HTR-8/SVneo (cell line): ENCODE measurements around the gene ERP29.
A peak's percentile ranks its signal among the peaks of the same experiment; 100 is the strongest.
"Not testable (repeated sequence)": the region's sequence is repeated elsewhere in the genome, so short reads cannot be mapped to it uniquely, and the experiment has no call there.

Experiments used
- DNase-seq: peaks from one replicate; pipeline ENCODE4 v3.0.0; 2011; ENCODE audit warnings: low spot score, mixed read lengths; ENCODE audit not compliant: insufficient read length
- FAIRE-seq: peaks from 2 replicates; lab custom pipeline; 2011; peaks lifted over from hg19 to GRCh38; lab: Jason Lieb, UNC

ERP29 gene

DNA sequence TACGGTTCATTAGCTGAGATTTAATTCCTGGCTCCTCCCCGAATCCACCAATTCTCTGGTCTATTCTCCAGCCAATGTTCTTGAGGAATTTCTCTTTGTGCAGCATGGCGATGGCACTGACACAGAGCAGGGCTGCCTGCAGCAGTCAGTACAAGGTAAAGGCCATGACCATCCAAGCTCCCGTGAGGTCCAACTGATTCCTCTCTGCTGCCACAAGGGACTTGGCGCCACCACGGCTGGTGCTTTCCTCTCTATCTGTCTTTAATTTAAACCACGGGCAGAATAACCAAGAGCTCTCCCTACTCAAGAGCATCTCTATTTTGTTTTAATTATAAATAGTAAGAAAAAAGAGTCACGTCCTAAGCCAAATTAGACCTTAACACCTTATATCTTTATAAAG lies 12.4 kb upstream of the ERP29 start:
- FAIRE-seq = no peak
- no peak for DNase-seq

DNA sequence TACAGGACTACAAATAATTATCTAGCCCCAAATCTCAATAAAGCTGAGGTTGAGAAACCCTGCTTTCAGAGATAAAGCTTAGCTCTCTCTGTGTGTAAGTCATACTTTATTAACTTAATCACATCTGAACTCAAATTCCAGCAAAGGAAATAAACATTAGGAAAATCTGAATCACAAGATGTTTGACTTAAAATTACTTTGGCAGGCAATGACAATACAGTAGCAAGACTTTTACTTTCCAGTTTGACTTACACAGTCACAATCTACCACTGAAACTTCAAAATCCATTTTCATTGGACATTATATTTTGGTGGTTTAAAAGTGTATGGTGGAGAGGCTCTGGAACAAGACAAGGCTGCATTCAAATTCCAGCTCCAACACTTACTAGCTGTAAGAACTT lies 11.7 kb upstream of the ERP29 start:
- FAIRE-seq (no peak), DNase-seq (no peak)

DNA sequence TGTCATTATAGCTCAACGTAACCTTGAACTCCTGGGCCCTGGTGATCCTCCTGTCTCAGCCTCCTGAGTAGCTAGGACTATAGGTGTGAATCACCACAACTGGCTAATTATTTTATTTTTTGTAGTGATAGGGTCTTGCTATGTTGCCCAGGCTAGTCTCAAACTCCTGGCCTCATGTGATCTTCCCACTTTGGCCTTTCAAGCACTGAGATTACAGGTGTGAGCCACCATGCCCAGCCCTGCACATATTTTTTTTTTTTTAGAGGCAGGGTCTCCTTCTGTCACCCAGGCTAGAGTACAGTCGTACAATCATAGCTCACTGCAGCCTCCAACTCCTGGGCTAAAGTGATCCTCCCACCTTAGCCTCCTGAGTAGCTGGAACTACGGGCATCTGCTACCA lies 9.2 kb upstream of the ERP29 start:
- DNase-seq (no peak), FAIRE-seq (no peak)

DNA sequence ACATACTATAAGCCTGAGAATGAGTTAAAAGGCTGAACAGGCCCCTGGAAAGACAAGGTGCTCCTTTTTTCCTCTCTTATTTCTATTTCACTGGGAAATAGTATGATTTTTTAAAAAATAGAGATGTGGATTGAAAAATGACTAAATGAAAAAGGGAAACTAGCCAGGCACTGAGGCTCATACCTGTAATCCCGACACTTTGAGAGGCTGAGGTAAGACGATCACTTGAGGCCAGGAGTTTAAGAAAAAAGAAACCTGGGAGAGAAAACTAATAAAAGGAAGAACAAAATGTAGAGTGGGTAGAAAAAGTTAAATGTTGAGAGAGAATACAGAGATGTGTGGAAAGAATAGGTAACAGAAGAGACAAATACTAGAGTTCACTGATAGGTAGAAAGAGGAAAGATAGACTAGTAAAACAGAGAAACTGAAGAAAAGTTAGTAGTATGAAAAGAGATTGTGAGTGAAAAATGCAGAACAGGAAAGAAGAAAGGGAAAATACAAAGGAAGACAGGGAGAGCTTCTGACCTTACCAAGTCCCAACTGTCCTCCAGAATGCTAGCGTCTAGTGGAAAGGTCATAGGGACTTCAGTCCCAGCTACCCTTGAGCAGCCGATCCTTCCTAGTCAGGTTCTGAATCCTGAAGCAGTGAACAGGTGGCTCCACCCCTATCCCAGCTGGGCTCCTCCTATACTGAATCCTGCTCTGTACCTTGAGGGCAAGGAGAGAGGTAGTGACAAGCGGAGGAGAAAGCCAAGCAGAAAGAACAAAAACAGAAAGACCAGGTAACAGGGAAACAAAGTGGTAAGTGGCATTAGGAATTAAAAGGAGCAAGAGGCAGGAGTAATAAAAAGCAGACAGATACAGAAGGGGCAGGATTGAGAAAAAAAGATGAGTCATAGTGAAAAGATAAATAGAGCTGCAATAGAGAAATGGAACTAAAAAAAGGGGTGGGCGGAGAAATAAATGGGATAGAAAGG lies 7.5 kb upstream of the ERP29 start:
- FAIRE-seq = no peak
- no peak for DNase-seq

DNA sequence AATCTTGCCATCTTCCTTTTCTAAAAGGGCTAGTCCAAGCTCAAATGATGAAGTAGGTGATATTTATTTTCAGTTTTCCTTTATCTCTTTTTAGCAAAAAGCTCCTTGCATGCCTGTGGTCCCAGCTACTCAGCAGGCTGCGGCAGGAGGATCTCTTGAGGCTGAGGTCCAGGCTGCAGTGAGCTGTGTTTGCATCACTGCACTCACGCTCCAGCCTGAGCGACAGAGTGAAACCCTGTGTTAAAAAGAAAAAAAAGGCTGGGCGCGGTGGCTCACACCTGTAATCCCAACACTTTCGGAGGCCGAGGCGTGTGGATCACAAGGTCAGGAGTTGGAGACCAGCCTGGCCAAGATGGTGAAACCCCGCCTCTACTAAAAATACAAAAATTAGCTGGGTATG lies 5.3 kb upstream of the ERP29 start:
- DNase-seq = no peak
- FAIRE-seq = no peak

DNA sequence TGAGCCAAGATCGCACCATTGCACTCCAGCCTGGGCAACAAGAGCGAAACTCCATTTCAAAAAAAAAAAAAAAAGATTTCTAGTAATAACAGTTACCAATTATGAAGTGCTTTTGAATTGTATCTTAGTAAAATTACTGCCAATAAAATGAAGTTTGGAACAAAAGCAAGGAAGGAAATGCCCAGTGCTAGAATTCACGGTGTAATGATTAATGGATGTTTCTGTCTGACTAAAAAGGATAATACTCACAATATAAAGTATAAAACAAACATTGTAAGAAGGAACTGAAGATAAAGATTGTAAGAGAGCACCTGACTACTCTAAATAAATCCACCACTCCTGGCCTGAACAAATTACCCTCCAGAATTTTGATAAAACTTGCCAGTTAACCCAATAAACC lies 4.3 kb upstream of the ERP29 start:
- no peak for FAIRE-seq
- no peak for DNase-seq

DNA sequence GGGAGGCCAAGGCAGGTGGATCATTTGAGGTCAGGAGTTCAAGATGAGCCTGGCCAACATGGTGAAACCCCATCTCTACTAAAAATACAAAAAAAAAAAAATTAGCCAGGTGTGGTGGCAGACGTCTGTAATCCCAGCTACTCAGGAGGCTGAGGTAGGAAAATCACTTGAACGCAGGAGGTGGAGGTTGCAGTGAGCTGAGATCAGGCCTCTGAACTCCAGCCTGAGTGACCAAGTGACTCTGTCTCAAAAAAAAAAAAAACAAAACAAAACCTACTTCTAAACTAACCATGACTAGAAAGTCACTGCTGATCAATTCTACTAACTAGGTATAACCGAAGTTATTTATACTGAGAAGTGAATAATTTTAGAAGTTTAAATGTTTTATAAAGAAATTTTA lies 3.6 kb upstream of the ERP29 start:
- DNase-seq, FAIRE-seq: not testable (repeated sequence)

DNA sequence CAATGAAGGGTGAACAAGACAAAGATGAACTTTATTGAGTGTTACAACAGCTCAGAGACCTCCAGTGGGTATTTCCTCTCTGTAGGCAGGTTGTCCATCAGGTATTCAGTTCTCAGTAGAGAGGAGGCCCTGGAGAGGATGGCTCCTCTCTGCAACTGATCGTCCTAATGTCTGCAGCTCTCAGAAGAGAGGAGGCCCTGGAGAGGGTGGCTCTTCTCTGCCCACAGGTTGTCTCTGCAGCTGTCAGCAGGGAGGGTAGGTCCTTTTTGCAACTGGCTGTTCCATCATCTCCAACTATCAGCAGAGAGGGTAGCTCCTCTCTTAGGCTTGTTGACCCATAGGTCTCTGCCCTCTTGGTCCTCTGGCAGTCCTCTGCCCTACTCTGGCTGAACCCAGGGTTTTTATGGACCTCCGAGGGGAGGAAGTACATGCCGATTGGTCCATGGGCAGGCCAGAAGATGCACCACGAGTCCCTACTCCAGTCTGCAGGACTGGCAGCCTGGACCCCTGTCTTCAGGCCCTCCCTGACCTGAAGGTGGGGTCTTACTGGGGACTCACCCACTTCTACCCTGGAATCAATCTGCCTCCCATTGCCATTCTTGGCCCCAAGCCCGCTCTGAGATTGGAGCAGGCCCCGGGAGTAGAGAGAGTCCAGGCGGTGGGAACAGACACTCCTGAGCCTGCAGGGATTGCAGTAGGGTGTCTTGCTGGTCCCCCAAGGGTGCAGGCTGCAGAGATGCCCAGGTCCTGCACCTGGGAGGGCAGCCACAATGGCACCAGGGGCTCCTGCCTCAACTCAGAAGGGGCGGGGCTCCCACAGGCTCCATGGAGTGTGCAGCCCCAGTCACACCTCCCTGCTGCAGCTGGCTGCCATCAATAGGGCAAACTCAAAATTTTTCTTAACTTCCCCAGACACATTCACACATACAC lies 2.5 kb upstream of the ERP29 start:
- no peak for DNase-seq
- FAIRE-seq = no peak

DNA sequence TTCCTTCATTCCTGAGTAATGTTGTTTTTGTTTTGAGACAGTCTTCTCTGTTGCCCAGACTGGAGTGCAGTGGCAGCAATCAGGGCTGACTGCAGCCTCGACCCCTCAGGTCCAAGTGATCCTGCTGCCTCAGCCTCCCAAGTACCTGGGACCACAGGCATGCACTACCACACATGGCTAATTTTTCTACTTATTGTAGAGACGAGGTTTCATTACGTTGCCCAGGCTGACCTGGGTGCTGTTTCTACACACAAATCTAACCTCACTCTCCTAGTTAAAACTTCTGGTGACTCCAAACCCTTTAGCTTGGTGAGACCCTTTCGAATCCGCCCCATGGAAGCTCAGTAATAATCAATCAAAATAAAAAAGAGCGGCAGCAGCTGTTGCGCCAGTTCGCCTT lies 1.5 kb upstream of the ERP29 start:
- no peak for FAIRE-seq

DNA sequence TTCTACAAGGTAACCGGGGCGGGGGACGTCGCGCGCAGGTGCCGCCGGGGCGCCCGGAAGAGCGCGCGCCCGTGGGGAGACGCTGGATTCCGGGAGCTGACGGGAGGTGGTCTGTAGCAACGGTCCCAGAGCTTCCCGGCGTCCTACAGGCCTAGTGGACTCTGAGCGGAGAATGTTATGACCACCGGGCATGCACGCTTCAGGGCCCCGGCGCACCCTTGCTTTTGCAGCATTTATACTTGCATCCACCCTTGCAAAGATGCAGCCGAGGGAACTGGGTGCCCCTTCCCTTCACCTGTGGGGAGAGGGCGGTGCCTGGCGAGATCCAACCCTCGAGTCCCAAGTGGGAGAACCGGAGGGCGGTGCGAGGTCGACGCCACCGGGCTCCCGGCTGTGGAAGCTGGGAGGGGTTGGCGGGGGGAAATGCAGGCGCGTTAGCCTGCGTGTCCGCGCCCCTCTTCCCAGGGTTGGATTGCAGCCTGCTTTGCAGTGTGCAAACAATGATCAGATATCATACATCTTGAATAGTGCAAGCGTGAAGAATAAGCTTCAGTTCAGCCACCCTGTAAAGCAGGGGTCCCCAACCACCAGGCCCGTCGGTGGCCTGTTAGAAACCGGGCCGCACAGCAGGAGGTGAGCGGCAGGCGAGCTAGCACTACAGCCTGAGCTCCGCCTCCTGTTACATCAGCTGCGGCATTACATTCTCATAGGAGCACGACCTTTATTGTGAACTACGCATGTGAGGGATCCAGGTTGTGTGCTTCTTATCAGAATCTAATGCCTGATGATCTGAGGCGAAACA lies 576 bp downstream of the ERP29 start:
- DNase-seq = peak; percentile 40
- no peak for FAIRE-seq

More for the DNA sequence above, 1.5 kb upstream of the ERP29 start:
- no peak for DNase-seq

DNA sequence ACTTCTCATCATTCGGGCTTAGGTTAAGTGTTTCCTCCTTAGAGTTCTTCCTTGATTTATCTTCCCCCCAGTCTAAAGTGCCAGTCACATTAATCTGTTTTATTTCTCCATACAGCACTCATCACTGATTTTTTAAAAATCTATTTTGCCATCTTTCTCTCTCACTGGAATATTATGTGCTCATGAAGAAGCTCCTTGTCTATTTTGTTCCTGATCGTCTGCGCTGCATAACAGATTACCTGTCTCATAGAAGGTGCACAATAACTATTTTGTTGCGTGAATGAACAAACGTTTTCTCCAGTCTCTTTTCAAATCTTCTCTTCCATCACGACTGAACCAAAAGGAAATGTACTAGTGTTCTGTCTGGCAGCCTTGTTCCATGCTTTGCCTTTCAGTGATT lies 2.7 kb downstream of the ERP29 start:
- DNase-seq (no peak), FAIRE-seq (no peak)

DNA sequence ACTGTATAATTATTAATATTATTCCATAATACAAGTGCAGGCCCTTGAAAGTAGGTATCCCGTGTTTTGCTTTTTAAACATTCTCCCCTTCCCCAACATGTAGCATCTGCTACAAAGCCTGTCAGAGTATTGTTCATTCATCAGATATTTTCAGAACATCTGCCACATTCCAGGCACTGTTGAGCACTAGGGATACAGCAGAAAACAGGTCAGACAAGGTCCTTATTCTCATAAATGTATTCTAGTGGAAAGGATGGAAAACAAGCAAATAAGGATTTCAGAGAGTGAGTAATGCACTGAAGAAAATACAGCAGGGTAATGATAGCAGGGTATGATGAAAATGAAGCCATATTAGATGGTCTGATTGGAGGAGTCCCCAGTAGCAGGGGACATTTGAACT lies 3.8 kb downstream of the ERP29 start:
- FAIRE-seq (no peak), DNase-seq (no peak)

DNA sequence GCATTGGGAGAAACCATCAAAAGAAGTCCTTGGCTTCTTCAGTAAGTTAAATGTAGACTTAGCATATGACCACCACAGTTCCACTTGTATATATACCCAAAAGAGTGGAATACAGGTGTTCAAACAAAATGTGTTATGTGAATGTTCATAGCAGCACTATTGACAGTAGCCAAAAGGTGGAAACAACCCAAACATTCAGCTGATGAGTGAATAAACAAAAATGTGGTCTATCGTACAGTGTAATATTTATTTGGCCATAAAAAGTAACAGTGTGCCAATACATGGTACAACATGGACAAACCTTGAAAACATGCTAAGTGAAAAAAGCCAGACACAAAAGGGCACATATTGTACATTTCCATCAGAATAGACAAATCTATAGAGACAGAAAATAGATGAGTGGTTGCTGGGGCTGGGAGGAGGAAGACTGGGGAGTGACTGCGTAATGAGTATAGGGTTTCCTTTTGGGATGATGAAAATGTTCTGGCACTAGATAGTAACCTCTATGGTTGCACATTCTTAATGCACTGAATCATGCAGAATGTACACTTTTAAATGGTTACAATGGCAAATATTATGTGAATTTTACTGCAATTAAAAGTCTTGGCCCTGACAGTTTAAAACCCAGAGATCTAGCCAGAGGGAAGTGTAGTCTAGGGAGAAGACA lies 5.5 kb downstream of the ERP29 start:
- FAIRE-seq (no peak), DNase-seq (no peak)

DNA sequence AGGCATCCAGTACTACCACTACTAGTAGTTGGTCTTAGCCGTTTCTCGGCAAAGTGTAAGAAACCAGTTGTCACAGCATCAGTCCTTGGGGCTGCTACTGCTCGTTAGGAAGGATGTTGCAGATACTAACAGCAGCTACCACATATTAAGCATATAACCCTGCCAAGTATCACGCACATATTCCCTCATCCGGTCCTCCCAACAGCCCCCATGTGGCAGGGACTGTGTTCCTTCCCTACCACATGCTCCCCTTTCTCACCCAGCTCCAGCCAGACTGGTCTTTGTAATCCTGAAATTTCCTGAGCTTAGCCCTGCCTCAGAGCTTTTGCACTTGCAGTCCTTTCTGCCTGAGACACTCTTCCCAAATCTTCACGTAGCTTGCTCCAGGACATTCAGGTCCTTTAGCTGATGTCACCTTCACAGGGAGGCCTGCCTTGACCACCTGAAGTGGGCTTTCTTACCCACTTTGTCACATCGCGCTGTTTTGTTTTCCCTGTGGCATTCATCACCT lies 7.8 kb downstream of the ERP29 start:
- FAIRE-seq = no peak
- DNase-seq = no peak

DNA sequence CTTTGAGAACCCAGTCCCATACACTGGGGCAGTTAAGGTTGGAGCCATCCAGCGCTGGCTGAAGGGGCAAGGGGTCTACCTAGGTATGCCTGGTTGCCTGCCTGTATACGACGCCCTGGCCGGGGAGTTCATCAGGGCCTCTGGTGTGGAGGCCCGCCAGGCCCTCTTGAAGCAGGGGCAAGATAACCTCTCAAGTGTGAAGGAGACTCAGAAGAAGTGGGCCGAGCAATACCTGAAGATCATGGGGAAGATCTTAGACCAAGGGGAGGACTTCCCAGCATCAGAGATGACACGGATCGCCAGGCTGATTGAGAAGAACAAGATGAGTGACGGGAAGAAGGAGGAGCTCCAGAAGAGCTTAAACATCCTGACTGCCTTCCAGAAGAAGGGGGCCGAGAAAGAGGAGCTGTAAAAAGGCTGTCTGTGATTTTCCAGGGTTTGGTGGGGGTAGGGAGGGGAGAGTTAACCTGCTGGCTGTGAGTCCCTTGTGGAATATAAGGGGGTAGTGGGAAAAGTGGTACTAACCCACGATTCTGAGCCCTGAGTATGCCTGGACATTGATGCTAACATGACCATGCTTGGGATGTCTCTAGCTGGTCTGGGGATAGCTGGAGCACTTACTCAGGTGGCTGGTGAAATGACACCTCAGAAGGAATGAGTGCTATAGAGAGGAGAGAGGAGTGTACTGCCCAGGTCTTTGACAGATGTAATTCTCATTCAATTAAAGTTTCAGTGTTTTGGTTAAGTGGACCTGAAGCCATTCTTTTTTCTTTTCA lies 9.2 kb downstream of the ERP29 start:
- FAIRE-seq = no peak
- no peak for DNase-seq

DNA sequence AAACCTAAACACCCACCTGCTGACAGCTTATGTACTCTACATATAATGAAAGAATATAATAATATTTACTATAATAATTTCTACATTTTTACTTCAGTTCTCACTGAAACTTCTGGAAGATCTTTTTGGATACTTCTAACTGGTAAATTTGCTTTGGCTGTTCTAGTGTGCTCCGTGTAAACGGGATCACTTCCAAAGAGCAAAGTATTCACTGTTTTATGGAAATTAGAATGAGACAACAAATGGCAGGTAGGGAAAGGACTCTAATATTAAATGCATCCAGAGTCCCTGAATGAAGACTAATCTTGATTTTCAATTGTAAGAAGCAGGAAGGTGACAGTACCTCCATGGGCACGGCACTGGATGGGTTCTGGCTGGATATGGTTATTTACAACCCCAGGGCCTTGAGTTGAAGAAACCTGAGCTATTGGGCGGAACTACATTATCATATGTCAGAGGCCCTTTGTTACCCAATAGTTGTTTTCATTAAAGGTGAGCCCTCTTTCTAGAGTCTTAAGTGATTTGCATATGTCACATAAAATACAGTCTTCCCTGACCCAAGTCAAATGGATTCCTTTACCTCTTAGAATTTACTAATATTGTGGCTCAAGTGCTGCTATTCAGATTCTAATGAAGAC lies 10.7 kb downstream of the ERP29 start:
- no peak for DNase-seq
- no peak for FAIRE-seq

DNA sequence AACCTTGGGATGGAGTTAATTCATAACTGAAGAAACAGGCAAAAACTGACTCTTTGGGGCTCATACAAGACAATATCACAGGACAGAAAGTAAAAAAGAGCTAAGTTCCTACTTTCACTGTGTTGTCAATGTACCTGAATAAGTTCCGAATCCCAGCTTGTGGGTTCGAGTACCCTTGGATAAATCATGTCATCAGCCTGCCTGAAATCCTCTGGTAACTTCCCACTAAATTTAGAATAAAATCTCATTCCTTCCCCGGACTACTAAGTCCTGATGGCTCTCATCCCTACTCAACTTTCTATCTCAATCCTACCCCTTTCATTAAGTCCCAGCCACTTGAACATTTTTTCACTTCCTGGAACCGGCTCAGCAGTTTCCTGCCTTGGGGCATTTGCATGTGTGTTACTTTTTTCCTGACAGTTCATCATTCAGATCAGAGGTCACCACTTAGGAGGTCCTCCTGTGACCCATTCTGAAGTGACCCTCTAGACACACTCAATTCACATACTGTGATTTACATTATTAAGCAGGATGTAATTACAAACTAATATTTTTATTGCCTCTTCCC lies 12.7 kb downstream of the ERP29 start:
- DNase-seq = peak; percentile 10
- no peak for FAIRE-seq

DNA sequence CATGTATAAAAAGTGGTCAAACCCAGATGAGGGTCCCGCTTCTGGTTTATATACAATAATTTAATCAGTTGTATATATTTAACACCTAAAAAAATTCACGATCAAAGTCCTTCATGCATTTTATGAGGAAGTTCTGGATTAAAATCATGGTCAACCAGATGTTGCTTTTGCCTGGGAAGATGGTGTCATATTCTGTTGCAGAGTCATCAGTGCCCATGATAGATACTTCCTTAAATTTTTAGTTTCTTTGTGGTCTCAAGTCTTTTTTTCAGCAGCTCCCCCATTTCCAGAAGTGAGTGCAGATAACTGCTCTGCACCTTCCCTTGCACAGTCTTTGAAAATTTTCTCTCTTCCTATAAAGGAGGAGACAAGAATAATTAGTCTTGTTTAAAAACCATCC lies 16.1 kb downstream of the ERP29 start:
- FAIRE-seq = no peak
- DNase-seq = no peak
